ENCODE results near the gene NOXA1. TPM values are rescaled to one million over a fixed set of nuclear protein-coding genes. Genes with fewer than 3 reads are reported as not detected.

Gene NOXA1
- total and polyA plus RNA-seq, 9 of the 15 experiments (the other 6 are each of a cell fraction or from before 2014, with no cell fraction given), result 0.07 to 1.2 (median 0.20) TPM; not detected in 4

GRCh38 chr9:137449931-137450538 lies 26.8 kb downstream of the NOXA1 start:
- Histone ChIP-seq H3K27ac (ENCODE audit: extremely low read depth, low read depth, low read length) (no peak overlapping the region; the same call in 2 of the 3 replicates), H3K27me3 (ENCODE audit: control insufficient read depth in 2 of 2, insufficient read depth in 2 of 2, low read length in 2 of 2) (no peaks in the 10 kb centered on the region), H3K36me3 (ENCODE audit: control insufficient read depth, insufficient read depth, low read length) (peaks cover 44% of the 10 kb centered on the region), H3K9ac (ENCODE audit: insufficient read depth in 1 of 2, low read depth in 2 of 2, low read length in 2 of 2) (peak overlapping the region in 1 of 2 experiments; percentile 24; a peak in 1 of 4 replicates), H3K4me1 (replicated peaks in 1 of 2; ENCODE audit: control insufficient read depth in 2 of 2, insufficient read depth in 2 of 2, low read length in 2 of 2) (peaks cover 15 to 82% of the 10 kb centered on the region in 2 experiments), H4K20me1 (replicated peaks; ENCODE audit: control insufficient read depth, insufficient read depth, low read length) (no peaks in the 10 kb centered on the region), H3K79me2 (ENCODE audit: control insufficient read depth, insufficient read depth, low read length) (no peaks in the 10 kb centered on the region), H3K4me3 (no peak overlapping the region), H2AFZ (ENCODE audit: low read depth, low read length) (no peak overlapping the region), H3K9me3 (replicated peaks; ENCODE audit: control insufficient read depth, insufficient read depth, low read depth, low read length) (no peaks in the 10 kb centered on the region), H3K9me1 (ENCODE audit: control insufficient read depth, insufficient read depth, low read length) (no peaks in the 10 kb centered on the region), H3K4me2 (ENCODE audit: insufficient read depth, low read length) (no peak overlapping the region)
- ChIA-PET POLR2A (no interaction called here), CTCF (ENCODE audit: low intra/inter-chr PET ratio) (no interaction called here)
- peak in 3 of 4 experiments; percentile 46 to 70 (median 52) for DNase-seq (ENCODE audit: extremely low read depth in 1 of 4, low spot score in 3 of 4)
- intact Hi-C loops (cut with micrococcal nuclease) (loop anchor here (5.0 to 10.0 kb wide), 2 partner anchors 85 to 148 kb away; partner anchors contain the start of gene NRARP), in situ Hi-C loops (cut with MboI) (loop anchor here (5.0 kb wide), 1 partner anchor 163 kb away; no protein-coding TSS in a partner anchor)
- BruUV-seq (replicated peaks), result no TSS peak
- ATAC-seq, result no peak
- 60% methylated on average over 15 of the region's 18 CpGs for WGBS (ENCODE audit: insufficient coverage, low coverage, missing lambda C conversion rate)
- peak; percentile 81 for FAIRE-seq
- TF ChIP-seq PRDM10 (IDR thresholded peaks at IDR 0.05; ENCODE audit: partially characterized antibody) (no peak), ZNF740 (CRISPR knock-in tag; IDR thresholded peaks at IDR 0.05) (peak; percentile 67), ZNF740 (tag; IDR thresholded peaks at IDR 0.05) (peak in 1 of 2 experiments; percentile 41; a peak in 1 of 4 replicates), VEZF1 (CRISPR knock-in tag; IDR thresholded peaks at IDR 0.05) (peak; percentile 67; the same call in 1 of the 2 replicates), ZNF583 (CRISPR knock-in tag; IDR thresholded peaks at IDR 0.05) (no peak), GABPB1 (CRISPR knock-in tag; IDR thresholded peaks at IDR 0.05) (no peak), MCM7 (IDR thresholded peaks at IDR 0.05) (no peak), MAZ (CRISPR knock-in tag; conservative IDR thresholded peaks at IDR 0.05 in 1 of 2, IDR thresholded peaks at IDR 0.05 in 1 of 2) (0 out of 4 replicates have a peak, but pooled peaks of 1 of the 2 experiments have one; percentile 32), MAX (CRISPR knock-in tag; IDR thresholded peaks at IDR 0.05) (peak; percentile 86), POLR2AphosphoS5 (IDR thresholded peaks at IDR 0.05; ENCODE audit: control insufficient read depth, insufficient read depth, low read depth, low read length) (0 out of 2 replicates have a peak, but pooled peaks have one; percentile 24), DPF2 (IDR thresholded peaks at IDR 0.05) (no peak), ZBTB34 (CRISPR knock-in tag; IDR thresholded peaks at IDR 0.05) (no peak), NR1H2 (CRISPR knock-in tag; IDR thresholded peaks at IDR 0.05) (no peak)
